Measurements from ENCODE around the gene SH2D4B. TPM values are rescaled to one million over a fixed set of nuclear protein-coding genes. Genes with fewer than 3 reads are reported as not detected.

The SH2D4B gene
- total and polyA plus RNA-seq, 2 donors (not counting 3 experiments of a cell fraction or from before 2014, with no cell fraction given), result not detected

- BruUV-seq (replicated peaks), result no TSS peak
- H2AFZ ChIP-seq (ENCODE audit: low read depth, low read length), result no peak overlapping the region
- H3K9me3 ChIP-seq (replicated peaks; ENCODE audit: control insufficient read depth, insufficient read depth, low read length), result no peaks in the 10 kb centered on the region
- H3K4me3 ChIP-seq (replicated peaks in 1 of 3; ENCODE audit: insufficient read depth in 1 of 3, low read depth in 1 of 3, low read length in 3 of 3), result no peak overlapping the region
- ChIA-PET CTCF (interaction anchor here (1.3 to 5.9 kb wide), 7 partner anchors 10 to 326 kb away, joined by 3 to 49 read pairs (median 7); no protein-coding TSS in a partner anchor), POLR2A (no interaction called here)
- peaks cover 0 to 2% of the 10 kb centered on the region in 2 experiments for H3K27me3 ChIP-seq (ENCODE audit: control insufficient read depth in 2 of 2, insufficient read depth in 2 of 2, low read length in 2 of 2)
- dilution Hi-C loops (cut with MboI; ENCODE audit: extremely low pct_ligation_motif_present, low sequenced_read_pairs) (no loop called here), intact Hi-C loops (cut with micrococcal nuclease) (loop anchor here (1.0 to 2.0 kb wide), 4 partner anchors 62 to 325 kb away; partner anchors contain the start of gene SH2D4B)
- H3K79me2 ChIP-seq (ENCODE audit: control insufficient read depth, insufficient read depth, low read length), result no peaks in the 10 kb centered on the region
- no peaks in the 10 kb centered on the region for H3K9me1 ChIP-seq (replicated peaks; ENCODE audit: control insufficient read depth, extremely low read depth, insufficient read depth, low read length)
- no peak overlapping the region for H3K4me2 ChIP-seq (ENCODE audit: insufficient read depth, low read length)
- DNase-seq (ENCODE audit: low read depth, low spot score) (no peak), FAIRE-seq (no peak)
- TF ChIP-seq CTCF (IDR thresholded peaks at IDR 0.05; ENCODE audit: extremely low read depth in 1 of 2, insufficient read depth in 1 of 2, low read depth in 1 of 2, low read length in 2 of 2) (no peak), GATA2 (IDR thresholded peaks at IDR 0.05; ENCODE audit: insufficient read depth, insufficient read length, low read depth, low read length) (no peak), EZH2 (IDR thresholded peaks at IDR 0.05; ENCODE audit: borderline replicate concordance, low read depth, low read length, severe bottlenecking) (no peak), JUN (IDR thresholded peaks at IDR 0.05; ENCODE audit: borderline replicate concordance, insufficient read depth, insufficient read length, low read depth) (no peak), FOS (IDR thresholded peaks at IDR 0.05; ENCODE audit: borderline replicate concordance, insufficient read depth, low read length) (no peak), POLR2AphosphoS5 (IDR thresholded peaks at IDR 0.05; ENCODE audit: insufficient read depth, low read depth, low read length) (no peak), MAX (IDR thresholded peaks at IDR 0.05; ENCODE audit: insufficient read depth, insufficient read length) (no peak), POLR2A (IDR thresholded peaks at IDR 0.05; ENCODE audit: low read depth, low read length) (no peak), MYC (IDR thresholded peaks at IDR 0.05; ENCODE audit: low read depth, low read length) (no peak)
- no peak overlapping the region for H3K9ac ChIP-seq (replicated peaks; ENCODE audit: extremely low read depth, insufficient read depth, low read length)
- no peak overlapping the region for H3K27ac ChIP-seq (ENCODE audit: insufficient read depth, low read depth, low read length)
- no peaks in the 10 kb centered on the region for H4K20me1 ChIP-seq (replicated peaks; ENCODE audit: control insufficient read depth, extremely low read depth, insufficient read depth, low read length)
- no peaks in the 10 kb centered on the region for H3K36me3 ChIP-seq (ENCODE audit: control insufficient read depth in 2 of 2, extremely low read depth in 1 of 2, insufficient read depth in 2 of 2, low read length in 2 of 2)
- H3K4me1 ChIP-seq (ENCODE audit: control insufficient read depth, extremely low read depth, insufficient read depth, low read length), result no peaks in the 10 kb centered on the region
Measured at GRCh38 chr10:80598951-80599350, 61.2 kb downstream of the SH2D4B start.

All from endothelial cell of umbilical vein (primary cell).